GM18951 (cell line): ENCODE results near the gene KDM3B.

Experiments
- POLR2A ChIP-seq: IDR thresholded peaks from 4 replicates; pipeline ENCODE4 v1.6.1; 2011; ENCODE audit warnings: mild to moderate bottlenecking; ENCODE audit not compliant: insufficient read length, insufficient read depth; ENCODE audit errors: extremely low read depth
- in situ Hi-C: fragments of 300-500 bp; cut with MboI; formaldehyde crosslinking; loops from one replicate; pipeline ENCODE4 v1.12.0; 2022; ENCODE audit warnings: low sequenced_read_pairs, mixed read lengths, inconsistent platforms; ENCODE audit not compliant: unreplicated experiment

Gene KDM3B

GRCh38 chr5:138337685-138338410, 14.6 kb upstream of the KDM3B start, which contains the start of gene FAM53C:
FAM53C (plus strand) TSS chr5:138338266; CDS start chr5:138341336, 3,070 bp downstream.
- in situ Hi-C loops, result no loop called here
- TF ChIP-seq POLR2A, result peak; percentile 100

GRCh38 chr5:138338411-138339090, 13.9 kb upstream of the KDM3B start:
- in situ Hi-C loops, result no loop called here

DNA sequence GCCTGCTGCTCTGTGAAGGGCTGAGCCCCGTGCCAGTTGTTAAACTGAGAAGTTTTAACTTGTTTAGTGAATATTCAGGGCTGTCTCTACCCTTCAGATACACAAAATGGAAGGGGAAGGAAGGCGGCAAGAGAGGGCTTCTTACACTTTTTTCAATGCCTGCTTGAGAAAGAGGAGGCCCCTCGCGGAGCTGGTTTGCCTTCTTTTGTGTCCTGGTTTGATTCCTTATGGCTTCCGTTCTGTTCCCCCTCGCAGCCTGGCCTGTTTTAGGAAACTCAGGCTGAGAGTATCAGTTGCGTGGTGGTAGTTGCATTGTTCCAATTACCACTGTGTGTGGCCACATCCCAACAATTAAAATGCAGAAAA, 13.4 kb upstream of the KDM3B start:
- in situ Hi-C loops, result no loop called here
- TF ChIP-seq POLR2A, result no peak

More at GRCh38 chr5:138338411-138339090, 13.9 kb upstream of the KDM3B start:
- no peak for TF ChIP-seq POLR2A

DNA sequence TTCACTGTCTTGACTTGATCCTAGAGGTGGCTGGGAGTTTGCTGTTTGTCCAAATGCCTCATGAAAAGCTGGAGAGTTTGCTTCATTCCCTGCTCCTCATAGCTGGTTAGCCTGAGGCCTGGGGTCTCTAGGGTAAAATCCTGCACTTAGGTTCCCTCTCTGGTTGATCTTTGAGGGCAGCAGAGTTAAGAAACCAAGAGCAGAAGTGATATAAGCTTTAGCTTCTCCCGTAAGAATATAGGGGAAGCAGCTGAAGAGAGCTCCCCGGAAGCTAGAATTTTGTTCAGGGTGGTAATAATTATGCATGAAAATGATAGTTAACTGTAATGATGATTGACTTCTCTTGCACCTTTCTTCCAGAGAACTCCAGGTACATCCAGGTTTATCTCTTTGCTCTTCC, 13.0 kb upstream of the KDM3B start:
- TF ChIP-seq POLR2A, result no peak
- in situ Hi-C loops, result no loop called here

DNA sequence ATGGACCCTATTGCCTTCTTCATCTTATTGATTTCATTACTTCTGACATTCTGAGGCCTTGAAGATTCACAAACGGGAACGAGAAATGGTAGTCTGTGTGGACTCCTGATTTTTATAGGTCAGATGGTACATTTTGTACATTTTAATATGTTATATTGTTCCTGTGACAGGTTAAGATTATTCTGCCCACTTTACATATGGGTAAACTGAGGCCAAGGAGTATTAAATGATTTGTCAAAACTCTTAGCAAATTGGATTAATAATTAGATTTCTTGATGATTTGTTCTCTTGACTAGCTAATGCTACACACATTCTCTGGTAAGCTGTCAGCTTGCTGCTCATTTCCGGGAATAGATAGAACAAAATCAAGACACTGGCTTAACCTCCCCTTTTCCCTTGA, 12.5 kb upstream of the KDM3B start:
- in situ Hi-C loops, result no loop called here
- TF ChIP-seq POLR2A, result no peak

- in situ Hi-C loops, result no loop called here
Measured at GRCh38 chr5:138344887-138345622, 7.4 kb upstream of the KDM3B start.

DNA sequence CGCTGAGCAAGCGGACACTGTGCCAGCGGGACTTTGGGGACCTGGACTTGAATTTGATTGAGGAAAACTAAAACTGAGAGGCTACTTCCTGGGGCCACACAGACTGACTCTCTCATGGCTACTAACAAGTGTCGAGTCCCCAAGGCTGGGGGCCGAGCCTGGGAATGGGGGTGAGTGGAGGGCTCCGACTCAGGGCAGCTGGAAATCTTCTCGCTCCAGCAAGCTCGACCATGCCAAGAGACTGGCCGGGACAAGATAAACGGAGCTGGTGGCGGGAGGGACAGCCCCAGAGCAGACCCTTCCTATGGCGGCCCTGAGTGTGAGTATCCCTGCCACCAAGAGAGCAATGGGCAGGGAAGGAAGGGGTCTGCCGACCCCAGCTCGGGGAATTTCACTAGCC, 5.6 kb upstream of the KDM3B start:
- TF ChIP-seq POLR2A, result no peak

More at GRCh38 chr5:138344887-138345622, 7.4 kb upstream of the KDM3B start:
- TF ChIP-seq POLR2A, result no peak

DNA sequence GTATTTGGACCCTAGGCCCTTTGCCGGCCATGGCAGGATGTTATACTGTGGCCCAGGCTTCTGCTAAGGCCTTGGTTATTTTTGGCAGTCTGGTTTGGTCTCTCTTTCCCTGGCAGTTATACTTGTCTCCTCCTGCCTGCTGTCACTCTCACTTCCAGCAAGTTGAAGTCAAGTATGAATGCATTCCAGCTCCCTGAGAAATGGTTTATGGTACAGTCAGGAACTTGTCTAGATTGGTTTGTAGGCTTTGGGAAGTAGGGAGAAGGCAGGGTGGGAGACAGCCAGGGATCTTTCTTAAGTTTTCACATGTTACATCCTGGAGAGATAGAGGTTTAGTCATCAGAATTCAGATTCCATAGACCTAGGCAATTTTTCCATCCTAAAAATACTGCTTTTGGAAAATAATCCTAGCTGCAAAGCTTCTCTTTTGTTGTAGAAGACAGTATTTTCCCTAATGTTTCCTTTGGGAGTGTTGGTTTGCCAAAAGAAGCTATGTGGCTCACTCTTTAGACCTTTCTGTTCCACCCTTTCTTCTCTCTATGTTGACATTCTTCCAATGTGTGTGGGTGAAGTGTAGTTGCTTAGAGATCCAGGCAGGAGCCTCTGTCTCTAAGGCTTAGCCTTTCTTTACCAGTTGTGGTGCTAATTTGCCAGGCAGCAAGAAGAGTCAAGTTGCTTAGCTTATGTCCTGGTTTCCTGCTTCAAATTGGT, 2.5 kb upstream of the KDM3B start:
- TF ChIP-seq POLR2A, result no peak
- in situ Hi-C loops, result no loop called here

More for the DNA sequence above, 5.6 kb upstream of the KDM3B start:
- in situ Hi-C loops, result no loop called here

DNA sequence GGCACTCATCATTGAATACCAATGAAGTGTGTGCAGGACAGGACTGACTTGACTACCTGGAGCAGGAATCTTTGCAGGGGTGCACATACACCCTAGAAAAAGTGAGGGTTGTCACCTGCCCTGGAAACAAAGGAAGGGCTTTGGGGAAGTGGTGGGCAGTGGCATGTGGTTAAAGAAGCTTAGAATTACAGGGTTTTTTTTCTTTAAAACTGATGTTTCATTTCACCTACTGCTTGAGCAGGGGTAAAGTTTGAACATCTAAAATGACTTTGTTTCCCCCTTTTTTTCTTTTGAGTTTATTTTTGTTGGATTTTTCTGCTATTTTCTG, 2.0 kb upstream of the KDM3B start:
- in situ Hi-C loops, result no loop called here
- no peak for TF ChIP-seq POLR2A

DNA sequence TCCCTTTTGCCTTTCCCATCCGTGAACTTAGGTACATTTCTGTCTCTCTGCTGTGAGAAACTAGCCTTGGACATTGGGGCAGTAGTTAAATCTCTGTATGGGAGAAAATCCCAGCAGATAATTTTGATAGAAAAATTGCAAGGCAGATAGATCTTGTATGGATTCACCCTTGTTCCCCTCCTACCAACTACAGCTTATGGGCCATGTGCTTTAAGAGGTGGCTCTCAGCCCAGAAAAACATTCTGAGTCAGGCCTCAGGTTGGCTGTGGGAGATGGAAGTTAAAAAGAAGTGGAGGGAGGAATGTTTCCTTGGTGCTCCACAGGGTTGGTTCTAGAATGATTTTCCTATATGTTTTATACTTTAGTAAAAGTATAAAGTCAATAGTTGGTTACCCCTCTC, 1.4 kb upstream of the KDM3B start:
- TF ChIP-seq POLR2A, result no peak
- in situ Hi-C loops, result no loop called here

GRCh38 chr5:138351517-138351916, 968 bp upstream of the KDM3B start:
- TF ChIP-seq POLR2A, result no peak
- in situ Hi-C loops, result no loop called here

- in situ Hi-C loops, result no loop called here
- peak; percentile 10 for TF ChIP-seq POLR2A
Measured at GRCh38 chr5:138352722-138353559, 456 bp downstream of the KDM3B start.
